ENCODE data around the gene IFNAR1.

DNA sequence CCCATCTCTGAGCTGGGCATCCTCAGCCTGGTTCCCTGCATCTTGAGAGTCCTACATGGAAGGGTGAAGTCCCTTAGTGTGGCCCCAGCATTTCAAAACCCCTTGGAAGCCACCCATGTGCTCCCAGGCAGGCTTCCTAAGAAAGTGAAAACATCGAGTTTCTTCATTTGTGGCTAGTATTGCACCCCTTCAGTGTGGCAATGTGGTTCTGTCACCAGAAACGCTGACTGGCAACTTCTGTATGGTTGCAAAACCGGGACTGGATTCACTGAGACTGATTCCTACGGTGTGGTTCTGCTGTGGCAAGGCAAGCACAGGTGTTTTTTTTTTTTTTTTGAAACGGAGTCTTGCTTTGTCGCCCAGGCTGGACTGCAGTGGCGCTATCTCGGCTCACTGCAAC is 69.5 kb downstream of the IFNAR1 start:
- TF ChIP-seq, protein P1, sequence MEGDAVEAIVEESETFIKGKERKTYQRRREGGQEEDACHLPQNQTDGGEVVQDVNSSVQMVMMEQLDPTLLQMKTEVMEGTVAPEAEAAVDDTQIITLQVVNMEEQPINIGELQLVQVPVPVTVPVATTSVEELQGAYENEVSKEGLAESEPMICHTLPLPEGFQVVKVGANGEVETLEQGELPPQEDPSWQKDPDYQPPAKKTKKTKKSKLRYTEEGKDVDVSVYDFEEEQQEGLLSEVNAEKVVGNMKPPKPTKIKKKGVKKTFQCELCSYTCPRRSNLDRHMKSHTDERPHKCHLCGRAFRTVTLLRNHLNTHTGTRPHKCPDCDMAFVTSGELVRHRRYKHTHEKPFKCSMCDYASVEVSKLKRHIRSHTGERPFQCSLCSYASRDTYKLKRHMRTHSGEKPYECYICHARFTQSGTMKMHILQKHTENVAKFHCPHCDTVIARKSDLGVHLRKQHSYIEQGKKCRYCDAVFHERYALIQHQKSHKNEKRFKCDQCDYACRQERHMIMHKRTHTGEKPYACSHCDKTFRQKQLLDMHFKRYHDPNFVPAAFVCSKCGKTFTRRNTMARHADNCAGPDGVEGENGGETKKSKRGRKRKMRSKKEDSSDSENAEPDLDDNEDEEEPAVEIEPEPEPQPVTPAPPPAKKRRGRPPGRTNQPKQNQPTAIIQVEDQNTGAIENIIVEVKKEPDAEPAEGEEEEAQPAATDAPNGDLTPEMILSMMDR (IDR thresholded peaks at IDR 0.05) = no peak
- TF ChIP-seq POLR2A (IDR thresholded peaks at IDR 0.05) = no peak

Measured in breast epithelium (tissue), 3 donors.